WERI-Rb-1 (cell line): ENCODE data around the gene NAALADL1.

ENCODE experiments used
- DNase-seq: peaks from one replicate; pipeline ENCODE4 v3.0.0-alpha.2; 2020
- H3K27ac ChIP-seq: fragments of 250-450 bp; sonication (Bioruptor Pico); 2 replicates; pipeline ENCODE4 v1.5.1; 2020; ENCODE audit warnings: mild to moderate bottlenecking, moderate library complexity
- H3K27me3 ChIP-seq: fragments of 250-450 bp; sonication (Bioruptor Pico); 2 replicates; pipeline ENCODE4 v1.5.1; 2021; ENCODE audit warnings: mild to moderate bottlenecking, low read depth, moderate library complexity; ENCODE audit not compliant: insufficient read depth, severe bottlenecking
- H3K36me3 ChIP-seq: fragments of 250-450 bp; sonication (Bioruptor Pico); 2 replicates; pipeline ENCODE4 v1.5.1; 2020; ENCODE audit warnings: mild to moderate bottlenecking, moderate library complexity
- H3K4me3 ChIP-seq: 2 replicates; pipeline ENCODE4 v1.5.1; 2011; ENCODE audit warnings: low read depth, mild to moderate bottlenecking, control low read depth, low read length
- H3K9me3 ChIP-seq: fragments of 250-450 bp; sonication (Bioruptor Pico); 2 replicates; pipeline ENCODE4 v1.5.1; 2021; ENCODE audit warnings: mild to moderate bottlenecking, moderate library complexity; ENCODE audit not compliant: severe bottlenecking
- CTCF ChIP-seq: IDR thresholded peaks from 2 replicates; pipeline ENCODE4 v1.5.1; 2011; ENCODE audit warnings: low read depth, mild to moderate bottlenecking, control low read depth, inconsistent platforms, low read length

Gene NAALADL1

DNA sequence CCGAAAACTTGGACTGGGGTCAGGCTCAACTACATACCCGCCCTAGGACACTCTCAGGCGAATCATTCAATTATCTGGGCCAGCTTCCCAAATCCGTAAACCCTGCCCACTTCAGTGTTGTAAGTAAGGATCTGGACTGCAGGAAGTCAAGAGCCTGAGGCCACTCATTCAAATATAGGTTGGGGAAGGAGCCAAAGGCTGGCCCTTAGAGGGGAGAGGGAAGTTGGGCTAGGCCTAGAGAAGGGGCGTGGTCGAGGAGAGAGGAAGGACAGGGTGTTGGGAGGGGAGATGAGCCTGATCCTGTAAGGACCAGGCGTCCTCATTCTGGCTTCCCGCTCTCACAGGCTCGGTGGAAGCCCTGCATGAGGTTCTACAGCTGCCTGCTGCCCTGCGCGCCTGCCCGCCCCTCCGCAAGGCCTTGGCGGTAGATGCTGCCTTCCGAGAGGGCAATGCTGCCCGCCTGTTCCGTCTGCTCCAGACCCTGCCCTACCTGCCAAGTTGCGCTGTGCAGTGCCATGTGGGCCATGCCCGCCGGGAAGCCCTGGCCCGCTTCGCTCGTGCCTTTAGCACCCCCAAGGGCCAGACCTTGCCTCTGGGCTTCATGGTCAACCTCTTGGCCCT, 14.4 kb downstream of the NAALADL1 start:
- H3K9me3 ChIP-seq = no peaks in the 10 kb centered on the region
- TF ChIP-seq CTCF = no peak
- no peak for DNase-seq
- H3K36me3 ChIP-seq = peaks cover 45% of the 10 kb centered on the region
- no peak overlapping the region for H3K27ac ChIP-seq
- H3K4me3 ChIP-seq = no peak overlapping the region
- no peaks in the 10 kb centered on the region for H3K27me3 ChIP-seq

DNA sequence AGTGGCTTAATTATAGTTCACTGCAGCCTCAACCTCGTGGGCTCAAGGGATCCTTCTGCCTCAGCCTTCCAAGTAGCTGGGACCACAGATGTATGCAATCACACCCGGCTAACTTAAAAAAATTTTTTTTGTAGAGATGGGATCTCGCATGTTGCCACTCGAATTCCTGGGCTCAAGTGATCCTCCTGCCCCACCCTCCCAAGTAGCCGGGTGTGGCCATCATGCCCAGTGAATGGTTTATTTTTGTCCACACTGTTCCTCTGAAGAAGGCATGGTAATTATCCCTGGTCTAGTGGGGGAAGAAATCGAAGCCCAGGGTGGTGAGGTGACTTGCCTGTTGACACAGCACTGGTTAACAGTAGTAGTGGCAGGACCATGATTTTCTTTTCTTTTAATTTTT, 15.5 kb downstream of the NAALADL1 start:
- no peak overlapping the region for H3K27ac ChIP-seq
- no peaks in the 10 kb centered on the region for H3K27me3 ChIP-seq
- DNase-seq = no peak
- no peak overlapping the region for H3K4me3 ChIP-seq
- no peaks in the 10 kb centered on the region for H3K9me3 ChIP-seq
- no peak for TF ChIP-seq CTCF
- peaks cover 51% of the 10 kb centered on the region for H3K36me3 ChIP-seq

DNA sequence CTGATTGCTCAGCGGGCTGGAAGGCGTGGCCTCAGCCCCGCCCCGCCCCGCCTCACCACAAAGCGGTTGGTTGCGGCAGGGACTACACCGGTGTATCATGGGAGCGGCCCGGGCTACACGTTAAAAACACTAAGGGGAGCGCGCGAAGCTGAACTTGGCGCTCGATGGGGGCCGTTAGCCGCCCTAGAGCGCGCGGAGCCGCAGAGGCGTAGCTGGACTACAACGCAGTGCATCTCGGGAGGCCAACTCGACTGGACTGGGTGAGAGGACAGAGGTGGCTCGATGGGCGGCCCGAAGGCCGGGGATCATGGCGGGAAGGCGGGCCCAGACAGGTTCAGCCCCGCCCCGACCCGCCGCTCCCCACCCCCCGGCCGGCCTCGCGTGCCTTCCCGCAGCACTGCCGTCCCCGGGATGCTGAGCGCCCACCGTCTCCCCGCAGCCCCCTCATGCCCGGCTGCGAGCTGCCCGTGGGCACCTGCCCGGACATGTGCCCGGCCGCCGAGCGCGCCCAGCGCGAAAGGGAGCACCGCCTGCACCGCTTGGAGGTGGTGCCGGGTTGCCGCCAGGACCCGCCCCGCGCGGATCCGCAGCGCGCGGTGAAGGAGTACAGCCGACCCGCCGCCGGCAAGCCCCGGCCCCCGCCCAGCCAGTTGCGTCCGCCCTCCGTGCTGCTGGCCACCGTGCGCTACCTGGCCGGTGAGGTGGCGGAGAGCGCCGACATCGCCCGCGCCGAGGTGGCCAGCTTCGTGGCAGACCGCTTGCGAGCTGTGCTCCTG, 17.3 kb downstream of the NAALADL1 start, which contains the start of gene SAC3D1:
SAC3D1 (plus strand) TSS at position 364 of the 776 bp plus-strand sequence; CDS start at position 447, 83 bp downstream.
- Histone ChIP-seq H3K27ac (peak within 1 kb of the TSS; percentile 92), H3K36me3 (peaks cover 49% of the 10 kb centered on the region), H3K9me3 (no peaks in the 10 kb centered on the region), H3K4me3 (peak within 1 kb of the TSS; percentile 77), H3K27me3 (no peaks in the 10 kb centered on the region)
- no peak for TF ChIP-seq CTCF
- peak; percentile 98 for DNase-seq

GRCh38 chr11:65040520-65040846, 17.9 kb downstream of the NAALADL1 start:
- TF ChIP-seq CTCF = no peak
- Histone ChIP-seq H3K27ac (peak overlapping the region; percentile 92), H3K27me3 (no peaks in the 10 kb centered on the region), H3K4me3 (peak overlapping the region; percentile 77), H3K9me3 (no peaks in the 10 kb centered on the region), H3K36me3 (peaks cover 48% of the 10 kb centered on the region)
- no peak for DNase-seq

GRCh38 chr11:65036931-65037330, 21.4 kb downstream of the NAALADL1 start:
- no peak for DNase-seq
- TF ChIP-seq CTCF = no peak
- Histone ChIP-seq H3K9me3 (no peaks in the 10 kb centered on the region), H3K36me3 (peaks cover 38% of the 10 kb centered on the region), H3K27me3 (no peaks in the 10 kb centered on the region), H3K4me3 (no peak overlapping the region), H3K27ac (no peak overlapping the region)
